ENCODE data around the gene GRAMD4. TPM values are rescaled to one million over a fixed set of nuclear protein-coding genes. Genes with fewer than 3 reads are reported as not detected.
"Not testable (repeated sequence)": the region's sequence is repeated elsewhere in the genome, so short reads cannot be mapped to it uniquely, and the experiment has no call there.

The GRAMD4 gene
- polyA plus RNA-seq, 5 donors: 30.0 to 43.8 (median 41.7) TPM

- no peak for DNase-seq
Measured at GRCh38 chr22:46617986-46618647, 2.1 kb upstream of the GRAMD4 start.

- no peak for DNase-seq
Measured at GRCh38 chr22:46618667-46619066, 1.5 kb upstream of the GRAMD4 start.

GRCh38 chr22:46619240-46619829, 851 bp upstream of the GRAMD4 start:
- no peak for DNase-seq

GRCh38 chr22:46620588-46621242, 529 bp downstream of the GRAMD4 start:
- no peak for DNase-seq

- DNase-seq: not testable (repeated sequence)
Measured at GRCh38 chr22:46621243-46621930, 1.2 kb downstream of the GRAMD4 start.

GRCh38 chr22:46622081-46622521, 1.9 kb downstream of the GRAMD4 start:
- no peak for DNase-seq

GRCh38 chr22:46625113-46625842, 5.1 kb downstream of the GRAMD4 start:
- no peak for DNase-seq

DNA sequence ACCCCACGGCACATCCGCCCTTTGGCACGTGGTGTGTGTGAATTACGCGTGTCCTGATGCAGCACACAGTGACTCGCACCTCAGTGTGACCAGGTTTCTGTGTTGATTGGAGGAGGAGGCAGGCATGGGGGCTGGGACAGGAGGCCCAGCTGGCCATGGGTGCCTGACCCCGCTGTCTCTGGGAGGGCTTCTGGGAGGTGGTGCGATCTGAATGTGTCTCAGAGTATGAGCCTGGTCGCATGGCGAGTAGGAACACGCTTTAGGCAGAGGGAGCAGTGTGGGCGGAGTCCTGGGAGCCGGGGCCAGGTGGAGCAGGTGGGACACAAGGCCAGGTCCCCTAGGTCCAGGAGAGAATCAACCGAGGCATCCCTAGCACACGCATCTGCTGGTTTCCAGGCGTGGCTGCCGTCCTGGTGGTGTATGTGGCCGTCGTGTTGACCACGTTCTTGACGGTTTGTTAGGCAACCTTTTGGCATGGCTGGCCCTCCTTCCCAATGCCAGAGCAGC, 5.7 kb downstream of the GRAMD4 start:
- no peak for DNase-seq

DNA sequence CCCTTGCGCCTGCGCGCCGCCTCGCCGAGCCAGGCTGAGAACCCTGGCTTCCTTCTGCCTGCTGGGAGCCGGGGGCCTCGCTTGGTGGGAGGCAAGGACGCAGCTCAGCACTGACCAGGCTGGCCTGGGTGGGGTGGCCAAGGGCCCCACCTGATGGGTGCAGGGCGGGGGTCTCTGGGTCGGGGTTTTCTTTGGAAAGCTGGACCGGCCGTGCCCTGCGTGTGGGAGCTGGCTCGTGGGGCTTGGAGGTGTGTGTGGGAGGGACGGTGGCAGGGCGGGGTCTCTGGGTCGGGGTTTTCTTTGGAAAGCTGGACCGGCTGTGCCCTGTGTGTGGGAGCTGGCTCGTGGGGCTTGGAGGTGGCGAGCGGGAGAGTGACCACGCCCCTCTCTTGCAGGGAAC, 6.2 kb downstream of the GRAMD4 start:
- no peak for DNase-seq

DNA sequence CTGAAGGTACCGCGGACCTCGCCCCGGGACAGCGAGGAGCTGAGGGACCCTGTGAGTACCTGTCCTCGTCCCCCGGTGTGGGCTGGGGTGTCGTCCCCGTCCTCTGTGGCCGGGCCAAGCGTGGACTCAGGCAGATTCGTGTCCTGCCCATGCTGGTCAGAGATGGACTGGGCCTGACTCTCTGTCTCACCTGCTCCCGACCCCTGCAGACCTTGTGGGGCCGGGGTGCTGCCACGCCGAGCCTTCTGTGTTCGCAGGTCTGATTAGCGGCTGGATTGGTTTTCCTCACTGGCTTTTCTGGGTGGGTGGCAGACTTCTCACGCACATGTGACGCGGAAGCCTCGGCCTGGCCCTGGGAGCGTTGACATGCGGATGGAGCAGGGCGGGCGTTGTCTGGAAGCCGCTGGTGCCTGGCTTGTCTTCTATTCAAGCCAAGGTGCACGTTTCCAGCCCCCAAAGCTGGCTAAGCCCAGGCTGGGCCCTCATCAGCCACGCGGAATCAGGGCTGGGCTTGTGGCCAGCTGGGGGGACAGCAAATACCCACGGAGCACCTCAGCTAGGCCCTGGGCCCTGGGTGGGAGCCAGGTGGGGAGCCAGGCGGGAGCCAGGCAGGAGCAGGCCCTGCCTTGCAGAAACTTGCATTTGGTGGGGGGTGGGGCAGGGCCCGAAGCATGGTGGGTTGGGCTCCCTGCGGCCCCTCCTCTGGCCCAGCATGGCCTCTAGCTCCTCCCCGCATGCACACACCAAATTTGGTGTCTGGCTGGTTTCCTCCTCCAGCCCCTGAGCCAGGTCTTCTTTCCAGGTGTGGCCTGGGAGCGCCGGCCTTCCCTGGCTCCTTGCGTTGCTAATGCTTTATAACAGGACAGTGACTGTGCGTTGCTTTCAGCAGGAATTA, 7.0 kb downstream of the GRAMD4 start:
- no peak for DNase-seq

GRCh38 chr22:46627806-46628482, 7.8 kb downstream of the GRAMD4 start:
- no peak for DNase-seq

- no peak for DNase-seq
Measured at GRCh38 chr22:46628756-46629155, 8.6 kb downstream of the GRAMD4 start.

GRCh38 chr22:46629291-46629690, 9.1 kb downstream of the GRAMD4 start:
- DNase-seq: no peak

DNA sequence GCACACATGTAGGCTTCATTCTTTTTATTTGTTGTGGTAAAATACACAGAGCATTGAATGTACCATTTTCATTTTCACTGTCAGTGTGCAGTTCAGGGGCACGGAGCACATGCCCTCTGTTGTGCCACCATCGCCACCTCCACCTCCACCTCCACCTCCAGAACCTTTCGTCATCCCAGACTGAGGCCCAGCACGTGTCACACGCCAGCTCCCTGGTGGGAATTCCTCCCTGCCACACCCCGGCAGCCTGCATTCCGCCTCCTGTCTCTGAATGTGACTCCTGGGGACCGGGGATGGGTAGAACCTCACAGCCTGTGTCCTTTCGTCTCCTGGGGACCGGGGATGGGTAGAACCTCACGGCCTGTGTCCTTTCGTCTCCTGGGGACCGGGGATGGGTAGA, 10.9 kb downstream of the GRAMD4 start:
- DNase-seq: no peak

DNA sequence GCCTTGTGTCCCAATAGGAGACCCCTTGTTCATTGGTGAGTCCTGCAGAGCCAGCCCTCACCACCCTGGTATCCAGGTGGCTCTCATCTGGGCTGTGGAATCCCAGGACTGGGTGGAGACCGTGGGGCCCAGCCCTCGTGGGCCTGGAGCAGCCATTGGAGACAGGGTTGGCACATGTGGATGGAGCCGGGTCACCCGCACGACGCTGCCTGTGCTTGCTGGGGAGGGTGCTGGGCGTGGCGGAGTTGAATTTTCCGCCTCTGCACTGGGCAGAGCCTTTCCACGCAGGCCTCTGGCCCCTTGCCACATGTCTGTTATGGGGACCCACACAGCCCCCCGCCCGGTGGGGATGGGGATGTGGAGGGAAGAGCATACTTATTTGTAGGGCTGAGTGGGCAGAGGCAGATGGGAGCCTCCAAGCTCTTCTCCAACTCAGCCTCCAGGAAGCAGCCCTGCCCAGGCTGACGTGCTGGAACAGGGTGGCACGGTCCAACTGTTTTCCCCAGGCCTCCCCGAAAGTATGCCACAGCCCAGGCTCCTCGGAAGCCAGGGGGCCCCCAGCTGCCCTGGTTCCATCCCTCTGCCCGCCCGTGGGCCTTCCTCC, 12.6 kb downstream of the GRAMD4 start:
- DNase-seq: no peak

- no peak for DNase-seq
Measured at GRCh38 chr22:46633334-46633890, 13.2 kb downstream of the GRAMD4 start.

DNA sequence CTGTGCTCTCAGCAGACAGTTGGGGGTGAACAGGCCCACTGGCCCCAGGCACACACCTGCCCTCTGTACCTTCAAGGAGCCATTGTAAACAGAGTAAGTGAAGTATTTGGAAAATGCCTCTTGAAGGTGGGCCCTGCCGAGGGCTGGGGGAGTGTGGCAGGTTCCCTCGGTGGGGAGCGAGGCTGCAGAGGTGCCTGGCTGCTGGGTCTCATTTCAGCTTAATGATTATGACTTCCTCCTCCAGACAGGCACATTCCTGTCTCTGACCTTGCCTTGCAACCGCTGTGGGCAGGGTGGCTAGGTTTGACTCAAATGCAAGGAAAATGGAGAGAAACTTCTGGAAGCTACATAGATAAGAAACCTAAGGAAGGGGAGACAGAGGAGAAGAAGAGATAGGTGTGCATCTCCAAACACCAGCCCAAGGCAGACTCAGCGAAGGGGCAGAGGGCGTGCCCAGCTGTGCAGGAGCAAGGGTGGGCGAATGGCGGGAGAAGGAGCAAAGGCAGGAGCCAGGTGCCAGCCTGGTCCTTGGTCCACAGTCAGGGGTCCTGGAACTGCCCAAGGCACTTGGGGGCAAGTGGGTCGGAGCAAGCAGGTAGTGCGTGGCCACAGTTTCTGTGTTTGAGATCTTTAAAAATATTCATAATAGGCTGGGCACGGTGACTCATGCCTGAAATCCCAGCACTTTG, 14.0 kb downstream of the GRAMD4 start:
- DNase-seq: no peak

GRCh38 chr22:46634973-46635685, 14.9 kb downstream of the GRAMD4 start:
- DNase-seq: not testable (repeated sequence)

Data from right lung (tissue), 5 donors.